ENCODE measurements around the gene JAKMIP2. TPM values are rescaled to one million over a fixed set of nuclear protein-coding genes. Genes with fewer than 3 reads are reported as not detected.

The JAKMIP2 gene
- total RNA-seq, 1 experiment from 2014 or later, result not detected

- intact Hi-C loops (cut with micrococcal nuclease; ENCODE audit: unreplicated experiment), result no loop called here
- Histone ChIP-seq H3K27me3 (ENCODE audit: control insufficient read depth, insufficient read depth, low read length) (no peaks in the 10 kb centered on the region), H3K4me3 (ENCODE audit: low read depth in 2 of 2, low read length in 2 of 2) (no peak overlapping the region), H3K27ac (ENCODE audit: low read length) (no peak overlapping the region), H3K36me3 (ENCODE audit: control insufficient read depth, insufficient read depth, low read length) (no peaks in the 10 kb centered on the region), H3K4me1 (ENCODE audit: control insufficient read depth, insufficient read depth, low read length) (no peaks in the 10 kb centered on the region), H3K9me3 (ENCODE audit: control insufficient read depth, insufficient read depth, low read depth, low read length) (no peaks in the 10 kb centered on the region)
- no peak for DNase-seq (ENCODE audit: low read depth, low spot score)
- ATAC-seq, result no peak
- in situ Hi-C loops (cut with HindIII; ENCODE audit: low pct_unique_long_range_greater_than_20kb, low sequenced_read_pairs), result no loop called here
- POLR2A ChIA-PET, result no interaction called here
- CTCF ChIA-PET, result no interaction called here
- TF ChIP-seq SIN3A (IDR thresholded peaks at IDR 0.05; ENCODE audit: borderline replicate concordance, insufficient read depth, low read depth, low read length) (no peak), REST (IDR thresholded peaks at IDR 0.05; ENCODE audit: insufficient read depth in 1 of 2, low read depth in 2 of 2, low read length in 1 of 2) (no peak), TCF7L2 (IDR thresholded peaks at IDR 0.05; ENCODE audit: low read depth, low read length) (no peak), POLR2AphosphoS5 (IDR thresholded peaks at IDR 0.05; ENCODE audit: low read depth, low read length) (no peak), CTCF (IDR thresholded peaks at IDR 0.05) (no peak)
- BruUV-seq (replicated peaks), result no TSS peak
Measured at GRCh38 chr5:147631428-147632003, 151.0 kb downstream of the JAKMIP2 start.

- ChIA-PET CTCF (interaction anchor here (1.6 kb wide), 1 partner anchor 226 kb away, joined by 4 read pairs; no protein-coding TSS in a partner anchor), POLR2A (no interaction called here)
- no TSS peak for BruUV-seq (replicated peaks)
- no peak for ATAC-seq
- TF ChIP-seq CTCF (IDR thresholded peaks at IDR 0.05) (no peak), POLR2AphosphoS5 (IDR thresholded peaks at IDR 0.05; ENCODE audit: low read depth, low read length) (no peak), REST (IDR thresholded peaks at IDR 0.05; ENCODE audit: insufficient read depth in 1 of 2, low read depth in 2 of 2, low read length in 1 of 2) (no peak), SIN3A (IDR thresholded peaks at IDR 0.05; ENCODE audit: borderline replicate concordance, insufficient read depth, low read depth, low read length) (no peak), TCF7L2 (IDR thresholded peaks at IDR 0.05; ENCODE audit: low read depth, low read length) (no peak)
- Histone ChIP-seq H3K36me3 (ENCODE audit: control insufficient read depth, insufficient read depth, low read length) (no peaks in the 10 kb centered on the region), H3K4me3 (ENCODE audit: low read depth in 2 of 2, low read length in 2 of 2) (no peak overlapping the region), H3K27ac (ENCODE audit: low read length) (no peak overlapping the region), H3K27me3 (ENCODE audit: control insufficient read depth, insufficient read depth, low read length) (no peaks in the 10 kb centered on the region), H3K9me3 (ENCODE audit: control insufficient read depth, insufficient read depth, low read depth, low read length) (no peaks in the 10 kb centered on the region), H3K4me1 (ENCODE audit: control insufficient read depth, insufficient read depth, low read length) (no peaks in the 10 kb centered on the region)
- DNase-seq (ENCODE audit: low read depth, low spot score), result no peak
- intact Hi-C loops (cut with micrococcal nuclease; ENCODE audit: unreplicated experiment), result loop anchor here (5.0 kb wide), 2 partner anchors 43 to 303 kb away; no protein-coding TSS in a partner anchor
- in situ Hi-C loops (cut with HindIII; ENCODE audit: low pct_unique_long_range_greater_than_20kb, low sequenced_read_pairs), result no loop called here
Measured at GRCh38 chr5:147629196-147629595, 153.3 kb downstream of the JAKMIP2 start.

Data from Panc1 (cell line).